Right forelimb (tissue), 1 donor: Measurements from ENCODE around the gene RAD51B.

Experiments used
- DNase-seq: peaks from one replicate; pipeline ENCODE4 v3.0.0-alpha.2; 2018

RAD51B gene

GRCh38 chr14:68727315-68728047, 907.9 kb downstream of the RAD51B start:
- no peak for DNase-seq

GRCh38 chr14:68728342-68729106, 908.9 kb downstream of the RAD51B start:
- no peak for DNase-seq

- DNase-seq: no peak
Observed at GRCh38 chr14:68729556-68729955, 910.0 kb downstream of the RAD51B start.

GRCh38 chr14:68730348-68730747, 910.8 kb downstream of the RAD51B start:
- no peak for DNase-seq

GRCh38 chr14:68730811-68731425, 911.3 kb downstream of the RAD51B start:
- DNase-seq: no peak

GRCh38 chr14:68733086-68733914, 913.7 kb downstream of the RAD51B start:
- DNase-seq: no peak

- DNase-seq: no peak
Observed at GRCh38 chr14:68734231-68734732, 914.7 kb downstream of the RAD51B start.

- DNase-seq: no peak
Observed at GRCh38 chr14:68735856-68736255, 916.3 kb downstream of the RAD51B start.

- DNase-seq: peak; percentile 69
Observed at GRCh38 chr14:68736471-68736871, 916.9 kb downstream of the RAD51B start.

- no peak for DNase-seq
Observed at GRCh38 chr14:68737086-68737485, 917.5 kb downstream of the RAD51B start.

GRCh38 chr14:68738559-68738958, 919.0 kb downstream of the RAD51B start:
- no peak for DNase-seq

- no peak for DNase-seq
Observed at GRCh38 chr14:68739701-68740100, 920.1 kb downstream of the RAD51B start.

GRCh38 chr14:68740788-68741476, 921.4 kb downstream of the RAD51B start:
- DNase-seq: no peak

- DNase-seq: no peak
Observed at GRCh38 chr14:68741477-68741791, 921.9 kb downstream of the RAD51B start.

GRCh38 chr14:68741839-68742470, 922.4 kb downstream of the RAD51B start:
- no peak for DNase-seq

- no peak for DNase-seq
Observed at GRCh38 chr14:68744613-68745012, 925.0 kb downstream of the RAD51B start.

GRCh38 chr14:68747393-68747792, 927.8 kb downstream of the RAD51B start:
- DNase-seq: no peak

- DNase-seq: no peak
Observed at GRCh38 chr14:68748260-68748659, 928.7 kb downstream of the RAD51B start.

- no peak for DNase-seq
Observed at GRCh38 chr14:68748691-68749090, 929.1 kb downstream of the RAD51B start.

- DNase-seq: no peak
Observed at GRCh38 chr14:68749487-68750475, 930.2 kb downstream of the RAD51B start.
